GM23338 (cell line): ENCODE measurements around the gene VAMP8. TPM values are rescaled to one million over a fixed set of nuclear protein-coding genes. Genes with fewer than 3 reads are reported as not detected.

Experiments used
- ATAC-seq: fragments of 200-7000 bp; cut with Tn5 transposase; 3 replicates; pipeline ENCODE4 v1.9.1; 2020
- DNase-seq: peaks from one replicate; pipeline ENCODE4 v3.0.0-alpha.2; 2015; ENCODE audit warnings: low spot score
- H2AFZ ChIP-seq: fragments of 200-600 bp; sonication (generic); 2 replicates; pipeline ENCODE4 v1.8.0; 2016; ENCODE audit warnings: antibody characterized with exemption, mild to moderate bottlenecking, moderate library complexity
- H3F3A ChIP-seq: fragments of 200-600 bp; sonication (generic); replicated peaks from 2 replicates; pipeline ENCODE4 v1.8.0; 2017; ENCODE audit warnings: antibody characterized with exemption, mixed run types, low read depth
- H3K27ac ChIP-seq: fragments of 200-600 bp; sonication (generic); 2 replicates; pipeline ENCODE4 v1.6.1; 2016; ENCODE audit warnings: low read depth
- H3K27me3 ChIP-seq: fragments of 200-600 bp; sonication (generic); 2 replicates; pipeline ENCODE4 v1.8.0; 2016; ENCODE audit warnings: mild to moderate bottlenecking, mixed run types, moderate library complexity; ENCODE audit not compliant: insufficient read depth
- H3K36me3 ChIP-seq: fragments of 200-600 bp; sonication (generic); 2 replicates; pipeline ENCODE4 v1.8.0; 2016; ENCODE audit warnings: mild to moderate bottlenecking; ENCODE audit not compliant: insufficient read depth
- H3K4me1 ChIP-seq: fragments of 200-600 bp; sonication (generic); 2 replicates; pipeline ENCODE4 v1.8.0; 2016; ENCODE audit warnings: mild to moderate bottlenecking, moderate library complexity; ENCODE audit not compliant: insufficient read depth
- H3K4me2 ChIP-seq: fragments of 200-600 bp; sonication (generic); 2 replicates; pipeline ENCODE4 v1.7.1; 2017; ENCODE audit warnings: mixed run types
- H3K4me3 ChIP-seq: fragments of 200-600 bp; sonication (generic); 2 replicates; pipeline ENCODE4 v1.6.1; 2016; ENCODE audit warnings: mixed run types
- H3K79me2 ChIP-seq: fragments of 200-600 bp; sonication (generic); replicated peaks from 2 replicates; pipeline ENCODE4 v1.8.0; 2017; ENCODE audit warnings: mild to moderate bottlenecking; ENCODE audit not compliant: insufficient read depth
- H3K9me2 ChIP-seq: fragments of 200-600 bp; sonication (generic); 2 replicates; pipeline ENCODE4 v1.8.0; 2017; ENCODE audit not compliant: insufficient read depth
- H4K20me1 ChIP-seq: fragments of 200-600 bp; sonication (generic); replicated peaks from 2 replicates; pipeline ENCODE4 v1.8.0; 2017; ENCODE audit warnings: mild to moderate bottlenecking; ENCODE audit not compliant: insufficient read depth
- H3K27ac Mint-ChIP-seq: 2 replicates; pipeline ENCODE4 v1.8.0; 2020; ENCODE audit warnings: inconsistent platforms, mild to moderate bottlenecking, moderate library complexity, mixed read lengths
- H3K27me3 Mint-ChIP-seq: 3 replicates; pipeline ENCODE4 v1.8.0; 2022; ENCODE audit warnings: low read depth, mild to moderate bottlenecking, moderate library complexity, mixed read lengths, inconsistent platforms; ENCODE audit not compliant: insufficient read depth, poor library complexity
- H3K36me3 Mint-ChIP-seq: 3 replicates; pipeline ENCODE4 v1.8.0; 2021; ENCODE audit warnings: low read depth, mild to moderate bottlenecking, inconsistent platforms, moderate library complexity, mixed read lengths
- H3K4me1 Mint-ChIP-seq: 3 replicates; pipeline ENCODE4 v1.8.0; 2020; ENCODE audit warnings: mild to moderate bottlenecking, inconsistent platforms, mixed read lengths
- H3K4me3 Mint-ChIP-seq: 3 replicates; pipeline ENCODE4 v1.8.0; 2021; ENCODE audit warnings: moderate library complexity, mild to moderate bottlenecking, inconsistent platforms, mixed read lengths
- H3K9me3 Mint-ChIP-seq: 3 replicates; pipeline ENCODE4 v1.8.0; 2020; ENCODE audit warnings: moderate library complexity, mild to moderate bottlenecking, inconsistent platforms, mixed read lengths
- CREB1 ChIP-seq: fragments of 250-450 bp; sonication (Bioruptor Pico); IDR thresholded peaks from 2 replicates; pipeline ENCODE4 v1.5.0; 2020; ENCODE audit warnings: low read depth, mild to moderate bottlenecking, moderate library complexity
- EZH2 ChIP-seq: fragments of 200-600 bp; sonication (generic); IDR thresholded peaks from one replicate; pipeline ENCODE4 v1.8.0; 2017; ENCODE audit warnings: antibody characterized with exemption, mild to moderate bottlenecking, low read depth; ENCODE audit not compliant: unreplicated experiment
- EZH2phosphoT487 ChIP-seq: fragments of 200-600 bp; sonication (generic); IDR thresholded peaks from one replicate; pipeline ENCODE4 v1.8.1; 2018; ENCODE audit warnings: antibody characterized with exemption; ENCODE audit not compliant: unreplicated experiment
- JUNB ChIP-seq: IDR thresholded peaks from one replicate; pipeline ENCODE4 v1.6.1; 2016; ENCODE audit warnings: antibody characterized with exemption; ENCODE audit not compliant: unreplicated experiment
- NANOG ChIP-seq: IDR thresholded peaks from 2 replicates; pipeline ENCODE4 v1.6.1; 2016; ENCODE audit warnings: antibody characterized with exemption, borderline replicate concordance
- POLR2AphosphoS5 ChIP-seq: IDR thresholded peaks from 2 replicates; pipeline ENCODE4 v1.6.1; 2016; ENCODE audit warnings: antibody characterized with exemption, low read depth
- STAT1 ChIP-seq: IDR thresholded peaks from one replicate; pipeline ENCODE4 v1.6.1; 2016; ENCODE audit warnings: antibody characterized with exemption; ENCODE audit not compliant: unreplicated experiment
- ZNF114 ChIP-seq: fragments of 250-450 bp; sonication (Bioruptor Pico); IDR thresholded peaks from 2 replicates; pipeline ENCODE4 v1.5.0; 2020; ENCODE audit warnings: mild to moderate bottlenecking, moderate library complexity
- ZNF331 ChIP-seq: fragments of 250-450 bp; sonication (Bioruptor Pico); IDR thresholded peaks from 2 replicates; pipeline ENCODE4 v1.5.0; 2020; ENCODE audit warnings: low read depth, mild to moderate bottlenecking, moderate library complexity
- polyA plus RNA-seq: library from polyadenylated mRNA; unstranded; fragments of >200 nt; fragmentation: Nextera tagmentation; extraction: Ambion mirVana; gene quantifications from 2 replicates; pipeline ENCODE4 v1.2.1, GENCODE V29; 2016
- total RNA-seq: library from RNA; depleted of rRNA; stranded (reverse); fragments of >200 nt; shearing (Covaris generic); gene quantifications from 2 replicates; pipeline ENCODE4 v1.2.3, GENCODE V29; 2014
- TF ChIP-seq, protein P1 (sequence below), 2 experiments: fragments of 200-600 bp in 1 of 2; sonication (generic) in 1 of 2; conservative IDR thresholded peaks; 2 replicates each; pipeline versions ENCODE4 v1.5.1 to v1.6.1; 2016 to 2017; ENCODE audit warnings: antibody characterized with exemption in 2 of 2, low read depth in 2 of 2, mild to moderate bottlenecking in 2 of 2, moderate library complexity in 1 of 2
- TF ChIP-seq, protein P2 (sequence below): fragments of 250-450 bp; sonication (Bioruptor Pico); IDR thresholded peaks from 2 replicates; pipeline ENCODE4 v1.5.0; 2020; ENCODE audit warnings: mild to moderate bottlenecking, moderate library complexity
- TF ChIP-seq, protein P3 (sequence below): IDR thresholded peaks from one replicate; pipeline ENCODE4 v1.6.1; 2018; ENCODE audit warnings: antibody characterized with exemption; ENCODE audit not compliant: unreplicated experiment

Gene VAMP8
- total and polyA plus RNA-seq, 2 experiments from 2014 or later, result 16.3 to 71.7 TPM

DNA sequence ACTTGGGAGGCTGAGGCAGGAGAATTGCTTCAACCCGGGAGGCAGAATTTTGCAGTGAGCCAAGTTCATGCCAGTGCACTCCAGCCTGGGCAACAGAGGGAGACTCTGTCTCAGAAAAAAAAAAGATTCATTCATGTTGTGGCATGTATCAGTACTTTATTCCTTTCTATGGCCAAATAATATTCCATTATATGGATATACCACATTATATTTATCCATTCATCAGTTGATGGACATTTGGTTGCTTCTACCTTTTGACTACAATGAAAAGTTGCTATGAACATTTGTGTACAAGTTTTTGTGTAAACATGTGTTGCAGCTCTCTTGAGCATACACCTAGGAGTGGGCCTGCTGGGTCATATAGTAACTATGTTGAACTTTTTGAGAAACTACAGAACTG, 47.6 kb upstream of the VAMP8 start (continued):
- TF ChIP-seq, protein P1, sequence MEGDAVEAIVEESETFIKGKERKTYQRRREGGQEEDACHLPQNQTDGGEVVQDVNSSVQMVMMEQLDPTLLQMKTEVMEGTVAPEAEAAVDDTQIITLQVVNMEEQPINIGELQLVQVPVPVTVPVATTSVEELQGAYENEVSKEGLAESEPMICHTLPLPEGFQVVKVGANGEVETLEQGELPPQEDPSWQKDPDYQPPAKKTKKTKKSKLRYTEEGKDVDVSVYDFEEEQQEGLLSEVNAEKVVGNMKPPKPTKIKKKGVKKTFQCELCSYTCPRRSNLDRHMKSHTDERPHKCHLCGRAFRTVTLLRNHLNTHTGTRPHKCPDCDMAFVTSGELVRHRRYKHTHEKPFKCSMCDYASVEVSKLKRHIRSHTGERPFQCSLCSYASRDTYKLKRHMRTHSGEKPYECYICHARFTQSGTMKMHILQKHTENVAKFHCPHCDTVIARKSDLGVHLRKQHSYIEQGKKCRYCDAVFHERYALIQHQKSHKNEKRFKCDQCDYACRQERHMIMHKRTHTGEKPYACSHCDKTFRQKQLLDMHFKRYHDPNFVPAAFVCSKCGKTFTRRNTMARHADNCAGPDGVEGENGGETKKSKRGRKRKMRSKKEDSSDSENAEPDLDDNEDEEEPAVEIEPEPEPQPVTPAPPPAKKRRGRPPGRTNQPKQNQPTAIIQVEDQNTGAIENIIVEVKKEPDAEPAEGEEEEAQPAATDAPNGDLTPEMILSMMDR (conservative IDR thresholded peaks at IDR 0.05; ENCODE audit: low read depth in 2 of 2), result no peak
- TF ChIP-seq CREB1, result no peak

DNA sequence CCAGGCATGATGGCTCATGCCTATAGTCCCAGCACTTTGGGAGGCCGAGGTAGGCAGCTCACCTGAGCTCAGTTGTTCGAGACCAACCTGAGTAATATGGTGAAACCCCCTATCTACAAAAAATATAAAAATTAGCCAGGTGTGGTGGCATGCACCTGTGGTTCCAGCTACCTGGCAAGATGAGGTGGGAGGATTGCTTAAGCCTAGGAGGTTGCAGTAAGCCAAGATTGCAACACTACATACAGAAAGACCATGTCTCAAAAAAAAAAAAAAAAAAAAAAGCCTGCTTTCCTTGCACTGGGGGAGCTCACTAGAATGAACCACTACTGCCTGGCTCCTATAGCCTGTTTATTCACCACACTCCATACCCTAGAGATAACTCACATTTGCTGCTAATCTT, 45.8 kb upstream of the VAMP8 start:
- Histone ChIP-seq H3K4me1 (no peaks in the 10 kb centered on the region), H3K4me3 (no peak overlapping the region), H3F3A (no peaks in the 10 kb centered on the region), H3K79me2 (no peaks in the 10 kb centered on the region), H3K27ac (no peak overlapping the region), H3K4me2 (no peak overlapping the region), H3K27me3 (no peaks in the 10 kb centered on the region), H2AFZ (no peak overlapping the region), H4K20me1 (no peaks in the 10 kb centered on the region), H3K36me3 (no peaks in the 10 kb centered on the region), H3K9me2 (no peaks in the 10 kb centered on the region)
- TF ChIP-seq STAT1 (no peak), EZH2phosphoT487 (no peak), ZNF114 (CRISPR knock-in tag) (no peak), POLR2AphosphoS5 (no peak), CREB1 (no peak), JUNB (no peak), NANOG (no peak), ZNF331 (no peak), EZH2 (no peak)
- TF ChIP-seq, protein P2, sequence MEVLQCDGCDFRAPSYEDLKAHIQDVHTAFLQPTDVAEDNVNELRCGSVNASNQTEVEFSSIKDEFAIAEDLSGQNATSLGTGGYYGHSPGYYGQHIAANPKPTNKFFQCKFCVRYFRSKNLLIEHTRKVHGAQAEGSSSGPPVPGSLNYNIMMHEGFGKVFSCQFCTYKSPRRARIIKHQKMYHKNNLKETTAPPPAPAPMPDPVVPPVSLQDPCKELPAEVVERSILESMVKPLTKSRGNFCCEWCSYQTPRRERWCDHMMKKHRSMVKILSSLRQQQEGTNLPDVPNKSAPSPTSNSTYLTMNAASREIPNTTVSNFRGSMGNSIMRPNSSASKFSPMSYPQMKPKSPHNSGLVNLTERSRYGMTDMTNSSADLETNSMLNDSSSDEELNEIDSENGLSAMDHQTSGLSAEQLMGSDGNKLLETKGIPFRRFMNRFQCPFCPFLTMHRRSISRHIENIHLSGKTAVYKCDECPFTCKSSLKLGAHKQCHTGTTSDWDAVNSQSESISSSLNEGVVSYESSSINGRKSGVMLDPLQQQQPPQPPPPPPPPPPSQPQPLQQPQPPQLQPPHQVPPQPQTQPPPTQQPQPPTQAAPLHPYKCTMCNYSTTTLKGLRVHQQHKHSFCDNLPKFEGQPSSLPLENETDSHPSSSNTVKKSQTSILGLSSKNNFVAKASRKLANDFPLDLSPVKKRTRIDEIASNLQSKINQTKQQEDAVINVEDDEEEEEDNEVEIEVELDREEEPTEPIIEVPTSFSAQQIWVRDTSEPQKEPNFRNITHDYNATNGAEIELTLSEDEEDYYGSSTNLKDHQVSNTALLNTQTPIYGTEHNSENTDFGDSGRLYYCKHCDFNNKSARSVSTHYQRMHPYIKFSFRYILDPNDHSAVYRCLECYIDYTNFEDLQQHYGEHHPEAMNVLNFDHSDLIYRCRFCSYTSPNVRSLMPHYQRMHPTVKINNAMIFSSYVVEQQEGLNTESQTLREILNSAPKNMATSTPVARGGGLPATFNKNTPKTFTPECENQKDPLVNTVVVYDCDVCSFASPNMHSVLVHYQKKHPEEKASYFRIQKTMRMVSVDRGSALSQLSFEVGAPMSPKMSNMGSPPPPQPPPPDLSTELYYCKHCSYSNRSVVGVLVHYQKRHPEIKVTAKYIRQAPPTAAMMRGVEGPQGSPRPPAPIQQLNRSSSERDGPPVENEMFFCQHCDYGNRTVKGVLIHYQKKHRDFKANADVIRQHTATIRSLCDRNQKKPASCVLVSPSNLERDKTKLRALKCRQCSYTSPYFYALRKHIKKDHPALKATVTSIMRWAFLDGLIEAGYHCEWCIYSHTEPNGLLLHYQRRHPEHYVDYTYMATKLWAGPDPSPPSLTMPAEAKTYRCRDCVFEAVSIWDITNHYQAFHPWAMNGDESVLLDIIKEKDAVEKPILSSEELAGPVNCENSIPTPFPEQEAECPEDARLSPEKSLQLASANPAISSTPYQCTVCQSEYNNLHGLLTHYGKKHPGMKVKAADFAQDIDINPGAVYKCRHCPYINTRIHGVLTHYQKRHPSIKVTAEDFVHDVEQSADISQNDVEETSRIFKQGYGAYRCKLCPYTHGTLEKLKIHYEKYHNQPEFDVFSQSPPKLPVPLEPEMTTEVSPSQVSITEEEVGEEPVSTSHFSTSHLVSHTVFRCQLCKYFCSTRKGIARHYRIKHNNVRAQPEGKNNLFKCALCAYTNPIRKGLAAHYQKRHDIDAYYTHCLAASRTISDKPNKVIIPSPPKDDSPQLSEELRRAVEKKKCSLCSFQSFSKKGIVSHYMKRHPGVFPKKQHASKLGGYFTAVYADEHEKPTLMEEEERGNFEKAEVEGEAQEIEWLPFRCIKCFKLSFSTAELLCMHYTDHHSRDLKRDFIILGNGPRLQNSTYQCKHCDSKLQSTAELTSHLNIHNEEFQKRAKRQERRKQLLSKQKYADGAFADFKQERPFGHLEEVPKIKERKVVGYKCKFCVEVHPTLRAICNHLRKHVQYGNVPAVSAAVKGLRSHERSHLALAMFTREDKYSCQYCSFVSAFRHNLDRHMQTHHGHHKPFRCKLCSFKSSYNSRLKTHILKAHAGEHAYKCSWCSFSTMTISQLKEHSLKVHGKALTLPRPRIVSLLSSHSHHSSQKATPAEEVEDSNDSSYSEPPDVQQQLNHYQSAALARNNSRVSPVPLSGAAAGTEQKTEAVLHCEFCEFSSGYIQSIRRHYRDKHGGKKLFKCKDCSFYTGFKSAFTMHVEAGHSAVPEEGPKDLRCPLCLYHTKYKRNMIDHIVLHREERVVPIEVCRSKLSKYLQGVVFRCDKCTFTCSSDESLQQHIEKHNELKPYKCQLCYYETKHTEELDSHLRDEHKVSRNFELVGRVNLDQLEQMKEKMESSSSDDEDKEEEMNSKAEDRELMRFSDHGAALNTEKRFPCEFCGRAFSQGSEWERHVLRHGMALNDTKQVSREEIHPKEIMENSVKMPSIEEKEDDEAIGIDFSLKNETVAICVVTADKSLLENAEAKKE (CRISPR knock-in tag), result no peak
- TF ChIP-seq, protein P1 (conservative IDR thresholded peaks at IDR 0.05; ENCODE audit: low read depth in 2 of 2), result no peak
- TF ChIP-seq, protein P3, sequence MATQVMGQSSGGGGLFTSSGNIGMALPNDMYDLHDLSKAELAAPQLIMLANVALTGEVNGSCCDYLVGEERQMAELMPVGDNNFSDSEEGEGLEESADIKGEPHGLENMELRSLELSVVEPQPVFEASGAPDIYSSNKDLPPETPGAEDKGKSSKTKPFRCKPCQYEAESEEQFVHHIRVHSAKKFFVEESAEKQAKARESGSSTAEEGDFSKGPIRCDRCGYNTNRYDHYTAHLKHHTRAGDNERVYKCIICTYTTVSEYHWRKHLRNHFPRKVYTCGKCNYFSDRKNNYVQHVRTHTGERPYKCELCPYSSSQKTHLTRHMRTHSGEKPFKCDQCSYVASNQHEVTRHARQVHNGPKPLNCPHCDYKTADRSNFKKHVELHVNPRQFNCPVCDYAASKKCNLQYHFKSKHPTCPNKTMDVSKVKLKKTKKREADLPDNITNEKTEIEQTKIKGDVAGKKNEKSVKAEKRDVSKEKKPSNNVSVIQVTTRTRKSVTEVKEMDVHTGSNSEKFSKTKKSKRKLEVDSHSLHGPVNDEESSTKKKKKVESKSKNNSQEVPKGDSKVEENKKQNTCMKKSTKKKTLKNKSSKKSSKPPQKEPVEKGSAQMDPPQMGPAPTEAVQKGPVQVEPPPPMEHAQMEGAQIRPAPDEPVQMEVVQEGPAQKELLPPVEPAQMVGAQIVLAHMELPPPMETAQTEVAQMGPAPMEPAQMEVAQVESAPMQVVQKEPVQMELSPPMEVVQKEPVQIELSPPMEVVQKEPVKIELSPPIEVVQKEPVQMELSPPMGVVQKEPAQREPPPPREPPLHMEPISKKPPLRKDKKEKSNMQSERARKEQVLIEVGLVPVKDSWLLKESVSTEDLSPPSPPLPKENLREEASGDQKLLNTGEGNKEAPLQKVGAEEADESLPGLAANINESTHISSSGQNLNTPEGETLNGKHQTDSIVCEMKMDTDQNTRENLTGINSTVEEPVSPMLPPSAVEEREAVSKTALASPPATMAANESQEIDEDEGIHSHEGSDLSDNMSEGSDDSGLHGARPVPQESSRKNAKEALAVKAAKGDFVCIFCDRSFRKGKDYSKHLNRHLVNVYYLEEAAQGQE, result no peak
- H3K9me3 Mint-ChIP-seq, result peaks cover 3% of the 10 kb centered on the region; the same call in 2 of the 3 replicates
- H3K27ac Mint-ChIP-seq, result no peak overlapping the region; the same call in 1 of the 2 replicates
- H3K4me3 Mint-ChIP-seq, result no peak overlapping the region
- H3K36me3 Mint-ChIP-seq, result peaks cover 5% of the 10 kb centered on the region
- DNase-seq (no peak), ATAC-seq (no peak)
- H3K27me3 Mint-ChIP-seq, result peaks cover 10% of the 10 kb centered on the region
- H3K4me1 Mint-ChIP-seq, result peaks cover 8% of the 10 kb centered on the region
